GM18858 (cell line): ENCODE data around the gene PIGT.
"Not testable (repeated sequence)": the region's sequence is repeated elsewhere in the genome, so short reads cannot be mapped to it uniquely, and the experiment has no call there.

Source experiments
- ATAC-seq: cut with Tn5 transposase; IDR thresholded peaks from one replicate; pipeline ENCODE4 v1.9.1; 2021; ENCODE audit not compliant: unreplicated experiment

The PIGT gene

GRCh38 chr20:45462711-45463509, 47.0 kb downstream of the PIGT start:
- no peak for ATAC-seq

GRCh38 chr20:45463709-45464108, 47.8 kb downstream of the PIGT start:
- ATAC-seq: no peak

DNA sequence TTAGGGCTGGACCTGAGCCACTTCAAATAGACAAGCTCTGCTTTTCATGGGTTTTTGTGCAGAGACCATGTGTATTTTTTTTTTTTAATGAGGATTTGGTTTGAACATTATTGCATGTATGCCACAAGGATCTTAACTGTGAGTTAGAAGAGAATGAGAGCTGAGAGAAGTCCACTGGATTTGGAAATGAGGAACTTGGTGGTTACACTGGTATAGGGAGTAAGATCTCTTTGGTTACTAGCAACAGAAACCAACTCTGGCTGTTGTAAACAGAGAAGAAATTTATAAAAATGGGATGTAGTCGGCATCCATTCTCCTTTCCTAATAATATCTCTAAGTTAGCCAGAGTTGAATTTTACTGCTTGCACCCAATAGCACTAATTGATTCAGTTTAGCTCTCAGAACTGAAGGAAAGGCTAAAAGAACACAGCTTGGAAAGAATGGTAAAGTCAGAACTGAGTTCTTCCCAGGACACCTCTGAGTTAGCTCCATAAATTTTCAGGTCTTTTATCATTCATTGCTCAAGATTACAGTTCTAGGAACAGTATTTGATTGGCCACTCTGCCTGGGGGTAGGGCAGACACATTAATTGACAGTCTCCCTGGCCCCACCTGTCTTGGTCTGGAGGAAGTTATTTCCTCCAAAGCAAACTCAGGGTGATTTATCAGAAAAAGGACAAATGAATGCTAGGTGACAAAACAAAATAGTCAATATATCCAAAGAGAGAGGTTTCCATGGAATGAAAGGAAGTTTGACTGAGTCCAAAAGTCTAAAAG, 49.7 kb downstream of the PIGT start:
- ATAC-seq: no peak

DNA sequence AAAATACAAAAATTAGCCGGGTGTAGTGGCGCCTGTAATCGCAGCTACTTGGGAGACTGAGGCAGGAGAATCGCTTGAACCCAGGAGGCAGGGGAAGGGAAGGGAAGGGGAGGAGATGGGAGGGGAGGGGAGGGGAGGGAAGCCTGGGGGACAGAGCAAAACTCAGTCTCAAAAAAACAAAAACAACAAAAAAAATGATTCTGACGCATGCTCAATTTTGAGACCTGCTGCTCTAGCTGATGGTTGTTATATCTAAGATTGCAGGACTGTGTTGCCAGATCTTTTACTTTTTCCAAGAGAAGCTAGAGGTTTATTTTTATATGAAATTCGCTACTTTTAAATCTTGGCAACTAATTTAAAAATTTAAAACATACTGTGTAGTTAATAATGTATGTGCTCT, 51.2 kb downstream of the PIGT start:
- no peak for ATAC-seq

DNA sequence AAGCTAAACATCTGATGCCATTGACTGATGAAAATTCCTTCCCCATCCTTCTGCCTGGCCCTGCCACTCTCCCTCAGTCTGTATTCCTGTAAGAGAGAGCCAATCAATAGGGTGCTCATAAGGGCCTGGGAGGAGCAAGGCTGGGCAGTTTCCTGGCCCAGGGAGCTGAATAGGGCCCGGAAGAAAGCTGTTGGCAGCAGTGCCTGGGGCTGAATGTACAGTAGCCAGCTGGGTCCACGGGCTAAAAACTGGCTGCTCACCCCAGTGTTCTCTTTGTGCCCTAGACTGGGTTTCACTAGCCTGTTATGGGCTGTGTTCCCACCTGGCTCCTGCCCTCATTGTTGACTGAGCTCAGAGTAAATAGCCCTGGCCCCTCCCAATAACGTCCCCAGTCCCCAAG, 51.9 kb downstream of the PIGT start:
- ATAC-seq: no peak

DNA sequence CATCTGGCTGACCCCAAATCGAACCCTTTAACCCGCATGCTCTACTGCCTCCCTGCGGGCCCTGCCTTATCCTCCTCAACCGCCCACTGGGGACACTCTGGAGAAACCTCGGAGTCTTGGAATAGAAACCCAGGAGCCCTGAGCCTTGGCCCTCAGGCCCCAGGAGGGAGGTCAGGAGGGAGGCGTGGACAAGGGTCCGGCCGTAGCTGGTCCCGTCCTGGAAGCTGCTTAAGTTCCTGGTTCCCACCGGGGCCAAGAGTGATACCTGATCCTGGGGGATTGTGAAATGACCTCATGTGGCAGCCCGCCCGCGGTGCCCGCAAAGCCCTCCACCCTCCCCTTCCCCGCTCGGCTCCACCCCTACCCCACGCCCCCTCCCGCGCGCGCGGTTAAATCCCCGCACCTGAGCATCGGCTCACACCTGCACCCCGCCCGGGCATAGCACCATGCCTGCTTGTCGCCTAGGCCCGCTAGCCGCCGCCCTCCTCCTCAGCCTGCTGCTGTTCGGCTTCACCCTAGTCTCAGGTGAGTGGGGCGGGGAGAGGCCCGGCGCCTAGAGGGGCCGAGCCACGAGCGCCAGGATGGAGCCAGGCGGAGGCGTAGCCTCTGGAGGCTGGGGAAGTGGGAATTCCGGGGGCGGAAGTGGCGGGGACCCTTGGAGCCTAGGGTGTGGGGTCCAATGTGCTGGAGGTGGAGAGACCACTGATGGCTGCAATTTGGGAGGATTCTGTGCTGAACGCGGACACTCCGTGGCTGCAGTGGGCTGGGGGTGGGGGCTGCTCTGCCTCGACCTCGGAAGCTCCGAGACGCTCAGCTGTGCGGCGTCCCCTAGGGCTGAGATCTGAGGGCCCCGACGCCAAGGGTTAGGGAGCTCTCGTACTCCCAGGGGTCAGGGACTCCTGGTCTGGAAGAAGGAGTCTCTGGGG, 53.7 kb downstream of the PIGT start, which contains the start of gene WFDC2:
TSS of gene WFDC2 (plus strand) at position 418 of the 926 bp plus-strand sequence. CDS start at position 447, 29 bp downstream.
- ATAC-seq: no peak

DNA sequence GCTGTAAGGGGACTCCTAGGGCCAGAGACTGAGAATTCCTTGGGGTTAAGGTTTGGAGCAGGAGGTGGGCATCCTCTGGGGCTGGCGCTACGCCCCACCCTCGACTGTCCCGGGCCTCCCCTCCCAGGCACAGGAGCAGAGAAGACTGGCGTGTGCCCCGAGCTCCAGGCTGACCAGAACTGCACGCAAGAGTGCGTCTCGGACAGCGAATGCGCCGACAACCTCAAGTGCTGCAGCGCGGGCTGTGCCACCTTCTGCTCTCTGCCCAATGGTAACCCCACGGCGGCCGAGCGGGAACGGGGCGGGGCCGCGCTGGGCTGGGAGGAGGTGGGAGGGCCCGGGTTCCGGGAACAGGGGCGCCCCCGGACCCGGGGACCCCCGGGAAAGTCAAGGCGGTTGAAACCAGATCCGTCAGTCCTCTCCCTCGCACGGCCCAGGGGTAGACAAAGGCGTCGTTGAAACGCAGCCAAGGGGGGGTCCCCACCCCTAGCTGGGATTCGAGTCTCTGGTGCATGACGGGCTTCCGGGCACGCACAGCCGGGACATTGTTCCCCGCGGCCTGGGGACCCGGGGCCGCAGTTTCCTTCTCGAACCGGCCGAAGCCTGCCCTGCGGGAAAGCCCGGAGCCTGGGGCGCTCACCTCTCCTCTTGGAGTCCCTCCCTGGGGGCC, 54.5 kb downstream of the PIGT start:
- no peak for ATAC-seq

DNA sequence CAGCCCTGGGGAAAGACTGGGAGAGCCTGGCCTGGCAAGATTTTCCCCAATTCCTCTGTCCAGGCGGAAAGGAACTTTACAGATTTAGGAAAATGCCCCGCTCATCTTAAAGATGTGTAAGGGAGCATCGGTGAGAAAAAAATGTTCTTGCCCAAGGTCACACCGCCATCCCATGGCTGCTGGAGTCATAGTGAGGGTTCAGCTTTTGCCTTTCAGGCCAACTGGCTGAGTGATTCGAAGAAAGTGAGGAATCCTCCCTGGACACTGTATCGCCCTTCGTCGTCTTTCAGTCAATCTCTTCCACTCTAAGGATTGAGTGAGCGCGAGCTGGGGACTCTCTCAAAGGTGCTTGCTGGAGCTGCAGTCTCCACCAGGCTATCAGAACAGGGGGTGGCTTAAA, 55.0 kb downstream of the PIGT start:
- no peak for ATAC-seq

- ATAC-seq: not testable (repeated sequence)
These were observed 56.3 kb downstream of the PIGT start for GRCh38 chr20:45472286-45472685.
